HG03039 (cell line): ENCODE data around the gene ANTXRL.
"Not testable (repeated sequence)": the region's sequence is repeated elsewhere in the genome, so short reads cannot be mapped to it uniquely, and the experiment has no call there.

Experiments used
- ATAC-seq: cut with Tn5 transposase; IDR thresholded peaks from one replicate; pipeline ENCODE4 v1.9.1; 2021; ENCODE audit warnings: mild to moderate bottlenecking, moderate library complexity; ENCODE audit not compliant: unreplicated experiment

ANTXRL gene

DNA sequence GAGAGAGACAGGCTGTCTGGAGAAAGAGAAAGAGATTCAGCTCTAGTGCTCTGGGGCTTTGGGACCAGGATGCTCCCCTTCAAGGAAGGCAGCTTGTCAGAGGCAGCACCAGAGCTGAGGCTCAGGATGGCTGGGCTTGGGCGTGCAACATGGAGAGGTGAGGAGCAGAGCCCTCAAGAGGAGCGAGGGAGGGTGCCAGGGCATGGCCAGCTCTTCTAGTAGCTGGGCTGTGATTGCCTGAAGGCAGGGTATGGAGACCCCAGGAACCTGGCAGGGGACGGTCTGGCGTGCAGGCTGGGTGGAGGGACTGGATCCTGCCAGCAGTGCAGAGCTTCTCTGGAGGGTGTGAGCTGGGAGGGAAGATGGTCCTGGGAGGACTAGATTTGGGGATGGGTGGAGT lies 40.2 kb downstream of the ANTXRL start:
- no peak for ATAC-seq

DNA sequence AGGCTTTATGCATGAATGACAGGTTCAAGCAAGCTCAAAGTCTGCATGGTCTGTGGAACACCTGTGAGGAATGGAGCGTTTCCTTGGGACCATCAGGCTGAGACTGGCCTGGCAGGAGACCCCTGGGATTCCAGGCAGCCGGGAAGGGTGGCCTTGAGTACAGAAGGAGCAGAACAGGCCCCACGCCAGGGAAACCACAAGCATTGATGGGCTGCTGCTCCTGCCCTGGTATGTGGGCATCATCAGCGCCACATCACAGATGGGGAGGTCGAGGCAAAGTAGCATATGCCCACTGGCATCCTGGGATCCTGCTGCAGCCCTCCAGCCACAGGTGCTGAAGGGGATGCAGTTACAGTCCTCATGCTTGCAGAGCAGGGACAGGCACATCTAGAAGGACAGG lies 40.9 kb downstream of the ANTXRL start:
- no peak for ATAC-seq

DNA sequence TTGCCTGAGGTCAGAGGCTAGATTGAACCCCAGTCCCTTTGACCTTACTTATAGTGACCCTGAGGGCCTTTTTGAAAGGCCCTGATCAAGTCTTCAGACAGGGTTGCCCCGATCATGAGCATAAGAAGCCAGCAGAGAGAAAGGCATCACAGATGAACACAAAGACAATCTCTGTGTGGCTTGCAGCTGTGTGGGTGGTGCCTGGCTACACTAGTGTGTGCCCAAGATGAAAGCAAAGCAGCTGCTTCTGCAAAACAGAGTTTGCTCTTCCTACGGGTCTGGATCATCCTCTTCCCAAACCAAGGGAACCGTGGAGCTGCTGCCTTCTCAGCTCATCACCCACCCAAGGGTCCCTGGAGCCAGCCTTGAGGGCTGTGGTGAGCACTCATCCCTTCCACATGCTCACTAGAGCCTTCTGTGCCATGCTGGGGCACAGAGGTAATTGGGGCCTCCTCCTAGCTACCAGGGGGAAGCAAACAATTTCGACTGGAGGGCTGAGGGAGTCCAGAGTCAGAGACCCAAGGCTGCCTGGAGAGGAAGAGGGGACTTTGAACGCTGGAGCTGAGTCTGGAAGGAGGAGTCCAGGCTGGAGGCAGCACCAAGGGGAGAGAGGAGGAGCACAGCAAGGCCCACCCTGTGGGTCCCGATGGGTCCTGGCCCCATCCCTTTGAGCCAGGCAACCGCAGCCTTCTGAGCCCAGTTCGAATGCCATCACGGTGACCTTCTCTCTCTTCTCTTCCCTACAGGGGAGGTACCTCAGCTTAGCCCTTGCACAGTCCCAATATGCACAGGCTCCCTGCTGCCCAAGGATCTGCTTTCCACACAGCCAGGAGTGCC lies 42.3 kb downstream of the ANTXRL start:
- ATAC-seq = no peak

DNA sequence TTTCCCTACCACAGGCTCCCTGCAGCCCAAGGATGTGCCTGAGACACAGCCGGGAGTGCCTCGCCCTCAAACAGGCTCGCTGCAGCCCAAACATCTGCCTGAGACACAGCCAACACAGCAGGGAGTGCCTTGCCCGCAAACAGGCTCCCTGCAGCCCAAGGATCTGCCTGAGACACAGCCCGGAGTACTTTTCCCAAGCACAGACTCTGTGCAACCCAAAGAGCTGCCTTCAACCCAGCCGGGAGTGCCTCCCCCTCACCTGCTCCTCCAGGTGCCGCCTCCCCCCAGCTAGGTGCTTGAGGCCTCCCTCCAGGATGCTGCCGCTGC lies 42.9 kb downstream of the ANTXRL start:
- ATAC-seq = no peak

DNA sequence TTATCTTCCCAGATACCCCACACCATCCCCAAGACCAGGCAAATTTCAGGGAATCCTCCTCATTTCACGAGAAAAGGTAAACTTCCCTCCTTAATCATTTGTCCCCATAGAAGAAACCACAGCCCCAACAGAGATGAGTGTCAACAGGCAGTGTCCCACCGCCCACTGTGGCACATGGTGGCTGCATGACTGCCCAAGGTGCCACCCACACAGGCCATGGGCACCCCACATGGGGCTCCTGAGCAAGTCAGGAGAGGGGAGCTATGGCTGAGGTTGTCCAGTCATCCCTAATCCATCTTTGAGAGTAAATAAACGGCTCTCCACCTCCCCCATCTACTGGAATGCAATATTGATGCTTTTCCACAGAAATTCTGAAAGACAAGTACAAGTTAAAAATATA lies 44.1 kb downstream of the ANTXRL start:
- no peak for ATAC-seq

DNA sequence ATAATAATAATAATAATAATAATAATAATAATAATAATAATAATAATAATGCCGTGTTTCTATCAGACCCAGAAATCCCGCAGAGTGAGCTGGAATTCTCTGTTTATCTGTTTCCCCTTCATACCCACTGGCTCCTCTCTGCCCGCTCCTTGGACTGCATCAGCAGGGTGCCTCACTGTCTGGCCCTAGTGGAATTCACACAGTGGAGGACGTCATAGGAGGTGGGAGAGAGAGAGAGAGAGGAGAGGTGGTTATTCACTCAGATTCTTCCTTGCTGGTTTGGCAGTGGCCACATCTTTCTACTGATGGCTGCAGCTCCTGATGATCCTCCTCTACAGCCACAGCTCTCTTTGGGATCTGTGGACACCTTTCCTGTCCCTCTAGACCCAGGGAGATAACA lies 78.7 kb downstream of the ANTXRL start:
- not testable (repeated sequence) for ATAC-seq

DNA sequence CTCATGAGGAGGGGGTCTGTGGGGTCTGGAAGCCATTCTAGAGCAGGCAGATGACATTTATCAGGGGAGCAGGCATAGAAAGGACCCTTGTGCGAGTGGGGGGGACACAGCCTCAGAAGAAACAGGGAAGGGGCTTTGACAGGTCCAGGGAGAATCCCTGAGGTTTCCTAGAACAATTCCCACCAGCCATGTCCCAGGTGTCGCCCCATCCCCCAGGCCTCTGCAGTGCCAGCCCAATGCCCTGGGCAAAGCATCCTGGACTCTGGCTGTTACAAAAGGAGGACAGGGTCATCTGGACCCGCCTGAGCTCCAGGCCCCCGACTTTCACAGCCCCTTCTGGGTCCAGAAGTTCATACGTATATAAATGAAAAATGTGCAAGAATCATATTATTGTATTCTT lies 80.4 kb downstream of the ANTXRL start:
- not testable (repeated sequence) for ATAC-seq

DNA sequence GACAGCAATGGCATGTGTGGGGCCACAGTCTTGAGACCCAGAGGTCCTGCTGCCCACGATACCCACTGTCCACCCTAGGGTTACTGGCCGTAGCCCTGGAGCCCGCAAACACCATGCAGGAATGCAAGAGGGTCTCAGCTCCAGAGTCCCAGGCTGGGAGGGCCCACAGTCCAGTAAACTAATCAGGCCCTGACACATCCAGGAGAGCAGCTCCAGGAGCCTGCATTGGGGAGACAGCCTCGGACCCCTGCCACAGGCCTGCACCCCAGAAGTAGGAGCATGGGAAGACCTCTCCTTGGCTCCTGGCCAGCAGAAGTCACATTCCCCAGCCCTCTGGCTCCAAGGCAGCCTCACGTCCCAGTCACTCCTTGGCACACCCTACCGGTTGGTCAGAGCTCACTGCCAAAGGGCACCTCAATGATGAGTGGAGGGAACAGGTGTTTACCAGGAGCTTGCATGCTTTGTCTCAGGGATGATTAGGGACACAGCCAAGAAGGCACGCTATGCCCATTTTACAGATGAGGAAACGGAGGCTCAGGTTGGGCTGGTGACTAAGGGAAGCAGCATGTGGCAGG lies 81.0 kb downstream of the ANTXRL start:
- not testable (repeated sequence) for ATAC-seq

DNA sequence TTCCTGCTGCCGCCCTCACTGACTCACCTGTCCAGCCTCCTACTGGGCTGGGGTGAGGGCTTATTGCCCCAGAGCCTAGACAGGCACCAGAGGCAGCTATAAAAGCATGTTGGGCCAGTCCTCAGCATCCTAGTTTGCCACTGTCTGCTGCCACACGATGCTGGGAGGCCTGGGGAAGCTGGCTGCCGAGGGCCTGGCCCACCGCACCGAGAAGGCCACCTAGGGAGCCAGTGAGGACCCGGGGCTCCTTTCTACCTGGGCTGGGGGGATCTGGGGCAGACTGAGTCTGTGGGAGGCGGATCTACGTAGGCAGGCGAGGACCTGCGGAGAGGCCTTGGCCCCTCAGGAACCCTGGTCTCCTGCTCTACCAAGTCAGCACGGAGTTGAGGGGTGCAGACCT lies 82.2 kb downstream of the ANTXRL start:
- ATAC-seq = not testable (repeated sequence)

DNA sequence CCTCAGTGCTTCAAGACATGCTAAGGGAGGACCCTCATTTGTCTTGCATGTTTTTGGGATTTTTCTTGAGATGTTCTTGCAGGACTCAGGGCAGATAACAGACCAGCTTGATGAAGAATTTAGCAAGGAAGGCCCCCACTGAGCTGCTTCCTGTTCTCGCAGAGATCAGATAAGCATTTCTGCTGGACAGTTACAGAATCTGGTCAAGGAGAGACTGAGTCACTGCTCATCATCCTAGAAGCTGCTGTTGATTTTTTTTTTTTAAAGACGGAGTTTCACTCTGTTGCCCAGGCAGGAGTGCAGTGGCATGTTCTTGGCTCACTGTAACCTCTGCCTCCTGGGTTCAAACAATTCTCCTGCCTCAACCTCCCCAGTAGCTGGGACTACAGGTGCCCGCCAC lies 87.6 kb downstream of the ANTXRL start:
- ATAC-seq = not testable (repeated sequence)

DNA sequence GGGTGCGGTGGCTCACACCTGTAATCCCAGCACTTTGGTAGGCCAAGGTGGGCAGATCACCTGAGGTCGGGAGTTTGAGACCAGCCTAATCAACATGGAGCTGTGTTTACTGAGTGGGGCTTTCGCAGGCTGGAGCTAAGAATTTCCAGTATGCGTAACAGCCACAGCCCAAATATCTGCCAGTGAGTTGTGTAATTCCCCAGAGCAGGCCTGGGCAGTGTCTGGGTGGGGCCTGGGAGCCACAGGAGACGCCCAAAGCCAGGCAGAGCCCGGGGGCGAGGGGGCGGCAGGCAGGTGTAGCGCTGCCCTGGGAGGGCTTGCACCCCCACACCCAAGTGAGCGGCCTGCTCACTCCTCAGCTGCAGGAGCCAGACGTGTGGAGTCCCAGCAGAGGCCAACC lies 88.6 kb downstream of the ANTXRL start, which contains the start of gene ANXA8L1:
Gene ANXA8L1 (plus strand): TSS at position 371 of the 400 bp plus-strand sequence. CDS start 76 bp downstream, outside the sequence.
- not testable (repeated sequence) for ATAC-seq

DNA sequence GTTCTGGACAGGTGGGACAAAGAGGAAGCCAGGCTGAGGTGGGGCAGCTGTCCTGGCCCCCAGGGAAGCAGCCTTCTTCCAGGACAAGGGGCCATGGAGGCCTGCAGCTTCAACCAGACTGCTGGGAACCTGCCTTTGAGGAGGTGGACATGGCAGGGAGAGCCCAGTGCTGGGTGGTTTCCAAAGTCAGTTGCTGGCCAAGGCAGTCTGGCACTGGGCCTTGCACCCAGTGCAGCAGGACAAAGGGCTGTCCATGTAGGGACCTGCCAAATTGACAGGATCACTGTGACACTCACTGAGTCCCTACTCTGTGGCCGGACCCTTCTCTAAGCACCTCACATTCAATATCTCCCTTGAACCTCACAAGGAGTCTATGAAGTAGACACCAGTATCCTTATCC lies 90.2 kb downstream of the ANTXRL start:
- ATAC-seq = not testable (repeated sequence)

DNA sequence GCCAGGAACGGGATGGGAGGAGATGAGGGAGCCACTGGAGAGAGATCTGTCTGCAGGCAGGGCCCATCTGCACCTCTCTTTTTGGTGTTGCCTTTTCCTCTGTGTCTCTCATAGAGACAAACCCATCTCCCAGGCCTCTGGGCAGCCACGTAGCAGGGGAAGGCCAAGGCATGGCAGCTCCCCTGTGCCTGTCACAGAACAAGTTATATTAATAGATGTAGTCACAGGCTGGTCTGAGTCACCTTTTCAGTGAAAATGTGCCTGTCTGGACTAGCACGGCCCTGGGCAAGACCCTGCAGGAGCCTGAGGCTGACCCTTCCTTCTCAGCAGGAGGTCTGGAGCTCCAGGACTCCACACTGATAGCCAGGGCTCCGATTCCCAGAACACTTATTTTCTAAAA lies 90.9 kb downstream of the ANTXRL start:
- ATAC-seq = not testable (repeated sequence)

DNA sequence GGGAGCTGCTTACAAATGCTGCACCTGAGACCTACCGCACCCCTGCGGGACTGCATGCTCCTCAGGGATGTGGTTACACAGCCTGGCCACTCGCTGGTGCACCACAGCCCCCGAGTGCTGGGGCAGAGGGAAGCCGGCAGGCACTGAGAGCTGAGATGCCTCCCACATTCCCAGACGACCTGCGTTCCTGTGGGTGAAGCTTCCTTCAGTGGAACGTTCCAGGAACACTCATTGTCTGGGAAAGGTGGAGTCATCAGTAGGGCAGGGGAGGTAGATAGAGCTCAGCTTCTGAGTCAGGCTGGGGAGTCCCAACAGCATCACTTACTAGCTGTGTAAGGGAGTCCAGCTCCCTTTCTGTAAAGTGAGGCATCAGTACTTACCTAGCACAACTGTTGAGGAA lies 91.3 kb downstream of the ANTXRL start:
- not testable (repeated sequence) for ATAC-seq

DNA sequence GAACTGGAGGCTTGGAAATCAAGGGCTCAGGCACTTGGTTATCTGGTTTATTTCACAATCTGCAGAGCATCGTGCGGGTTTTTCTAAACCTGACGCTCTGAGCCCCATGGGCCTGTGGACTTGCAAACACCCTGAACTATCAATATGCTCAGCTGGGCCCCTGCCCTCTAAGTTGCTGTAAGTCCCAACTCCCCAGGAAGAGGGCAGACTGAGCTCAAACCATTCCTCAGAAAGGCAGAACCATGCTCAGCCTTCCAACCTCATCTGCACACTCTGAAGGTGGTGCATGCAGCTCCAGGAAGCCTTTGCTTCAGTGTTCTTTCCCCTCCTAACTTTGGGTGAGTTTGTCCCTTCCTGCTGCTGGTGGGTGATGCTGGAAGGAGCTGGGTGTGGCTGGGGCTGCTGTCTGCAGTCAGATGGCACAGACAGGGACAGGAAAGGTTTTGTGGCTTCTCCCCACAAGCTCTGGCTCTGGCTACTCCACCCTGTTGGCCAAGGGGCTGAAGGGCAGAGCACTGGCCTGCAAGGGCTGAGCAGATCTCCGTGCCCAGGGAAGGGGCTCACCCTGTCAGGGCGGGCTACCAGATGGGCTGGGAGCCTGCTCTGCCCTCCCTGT lies 92.5 kb downstream of the ANTXRL start:
- ATAC-seq = not testable (repeated sequence)
